OCI-LY3 (cell line): Measurements from ENCODE around the gene TMEM39B.
"Not testable (repeated sequence)": the region's sequence is repeated elsewhere in the genome, so short reads cannot be mapped to it uniquely, and the experiment has no call there.

ENCODE experiments used
- H2AFZ ChIP-seq: fragments of 200-600, 300-600 bp; shearing (Covaris generic); 2 replicates; pipeline ENCODE4 v1.6.0; 2014; ENCODE audit warnings: antibody characterized with exemption, low read depth, low read length
- H3K27ac ChIP-seq: fragments of 200-600, 300-600 bp; sonication (generic); 2 replicates; pipeline ENCODE4 v1.5.1; 2014; ENCODE audit warnings: mild to moderate bottlenecking, low read length, moderate library complexity, mixed read lengths
- H3K27me3 ChIP-seq: fragments of 200-600, 300-600 bp; sonication (generic); 2 replicates; pipeline ENCODE4 v1.6.1; 2014; ENCODE audit warnings: low read depth, low read length, mixed read lengths
- H3K36me3 ChIP-seq: fragments of 200-600, 300-600 bp; sonication (generic); replicated peaks from 2 replicates; pipeline ENCODE3; 2014; ENCODE audit warnings: low read depth, low read length, mixed read lengths
- H3K4me1 ChIP-seq: fragments of 300-600, 200-600 bp; sonication (generic); 2 replicates; pipeline ENCODE4 v1.6.1; 2014; ENCODE audit warnings: low read length, mixed read lengths
- H3K4me2 ChIP-seq: fragments of 200-600, 300-600 bp; sonication (generic); 2 replicates; pipeline ENCODE4 v1.6.1; 2014; ENCODE audit warnings: low read length, mixed read lengths
- H3K4me3 ChIP-seq: fragments of 300-600, 200-600 bp; sonication (generic); 2 replicates; pipeline ENCODE4 v1.5.1; 2014; ENCODE audit warnings: antibody characterized with exemption, mild to moderate bottlenecking, low read length, moderate library complexity
- H3K79me2 ChIP-seq: fragments of 300-600, 200-600 bp; shearing (Covaris generic); 2 replicates; pipeline ENCODE4 v1.6.1; 2014; ENCODE audit warnings: mild to moderate bottlenecking, low read length, mixed read lengths
- H3K9ac ChIP-seq: fragments of 300-600, 200-600 bp; shearing (Covaris generic); 2 replicates; pipeline ENCODE4 v1.6.0; 2014; ENCODE audit warnings: mild to moderate bottlenecking, low read length, moderate library complexity
- H3K9me3 ChIP-seq: fragments of 200-600, 300-600 bp; shearing (Covaris generic); 2 replicates; pipeline ENCODE4 v1.6.1; 2014; ENCODE audit warnings: low read length, mixed read lengths; ENCODE audit not compliant: insufficient read depth
- H4K20me1 ChIP-seq: fragments of 200-600, 300-600 bp; sonication (generic); 2 replicates; pipeline ENCODE4 v1.6.1; 2016; ENCODE audit warnings: low read length, mixed read lengths; ENCODE audit not compliant: insufficient read depth
- EZH2phosphoT487 ChIP-seq: fragments of 200-600 bp; shearing (Covaris generic); IDR thresholded peaks from 2 replicates; pipeline ENCODE4 v1.6.1; 2018; ENCODE audit warnings: antibody characterized with exemption, mixed run types, low read depth
- TF ChIP-seq, protein P1 (sequence below): fragments of 200-600, 300-600 bp; sonication (generic); IDR thresholded peaks from 2 replicates; pipeline ENCODE4 v1.5.1; 2014; ENCODE audit warnings: antibody characterized with exemption, low read length, low read depth

The TMEM39B gene

DNA sequence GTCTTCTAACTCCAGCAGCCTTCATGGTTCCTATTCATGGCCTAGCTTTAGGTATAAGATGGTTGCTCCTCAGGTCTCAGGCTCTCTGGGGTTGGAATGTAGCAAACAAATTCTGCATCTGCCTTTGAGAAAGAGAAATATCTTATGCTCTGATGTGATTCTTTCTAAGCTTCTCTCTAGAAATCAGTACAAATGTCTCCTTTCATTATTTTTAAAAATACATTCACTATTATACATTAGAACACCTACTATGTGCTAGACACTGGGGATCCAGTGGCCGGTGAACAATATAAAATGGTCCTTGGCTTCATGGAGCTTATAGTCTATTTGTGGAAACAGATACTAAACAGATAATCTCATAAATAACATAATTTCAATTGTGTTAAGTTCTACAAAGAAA lies 16.1 kb upstream of the TMEM39B start:
- Histone ChIP-seq H4K20me1 (no peaks in the 10 kb centered on the region), H3K4me3 (no peak overlapping the region), H3K36me3 (peaks cover 43% of the 10 kb centered on the region), H3K9ac (no peak overlapping the region), H3K79me2 (no peaks in the 10 kb centered on the region), H3K4me1 (no peaks in the 10 kb centered on the region), H3K4me2 (no peak overlapping the region), H3K27me3 (no peaks in the 10 kb centered on the region), H3K27ac (no peak overlapping the region), H2AFZ (no peak overlapping the region), H3K9me3 (no peaks in the 10 kb centered on the region)
- TF ChIP-seq, protein P1, sequence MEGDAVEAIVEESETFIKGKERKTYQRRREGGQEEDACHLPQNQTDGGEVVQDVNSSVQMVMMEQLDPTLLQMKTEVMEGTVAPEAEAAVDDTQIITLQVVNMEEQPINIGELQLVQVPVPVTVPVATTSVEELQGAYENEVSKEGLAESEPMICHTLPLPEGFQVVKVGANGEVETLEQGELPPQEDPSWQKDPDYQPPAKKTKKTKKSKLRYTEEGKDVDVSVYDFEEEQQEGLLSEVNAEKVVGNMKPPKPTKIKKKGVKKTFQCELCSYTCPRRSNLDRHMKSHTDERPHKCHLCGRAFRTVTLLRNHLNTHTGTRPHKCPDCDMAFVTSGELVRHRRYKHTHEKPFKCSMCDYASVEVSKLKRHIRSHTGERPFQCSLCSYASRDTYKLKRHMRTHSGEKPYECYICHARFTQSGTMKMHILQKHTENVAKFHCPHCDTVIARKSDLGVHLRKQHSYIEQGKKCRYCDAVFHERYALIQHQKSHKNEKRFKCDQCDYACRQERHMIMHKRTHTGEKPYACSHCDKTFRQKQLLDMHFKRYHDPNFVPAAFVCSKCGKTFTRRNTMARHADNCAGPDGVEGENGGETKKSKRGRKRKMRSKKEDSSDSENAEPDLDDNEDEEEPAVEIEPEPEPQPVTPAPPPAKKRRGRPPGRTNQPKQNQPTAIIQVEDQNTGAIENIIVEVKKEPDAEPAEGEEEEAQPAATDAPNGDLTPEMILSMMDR, result no peak
- no peak for TF ChIP-seq EZH2phosphoT487

DNA sequence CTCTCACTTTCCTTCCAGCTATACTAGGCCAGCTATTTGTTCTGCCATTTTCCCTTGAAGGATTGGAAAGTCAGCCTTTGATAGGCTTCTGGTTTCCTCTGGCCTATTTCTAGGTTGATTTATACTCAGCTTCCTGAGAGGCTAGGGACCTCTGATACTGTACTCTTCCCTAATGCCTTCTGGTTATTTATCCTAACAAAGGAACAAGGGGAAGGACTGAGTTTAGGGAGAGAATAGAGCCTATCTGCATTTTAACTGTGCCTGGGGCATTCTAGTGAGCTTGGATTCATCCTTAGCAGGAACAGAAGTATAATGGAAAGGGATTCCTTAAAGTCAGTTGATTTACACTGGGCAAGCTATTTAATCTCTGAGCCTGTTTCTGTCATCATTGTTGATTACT lies 11.8 kb upstream of the TMEM39B start:
- no peaks in the 10 kb centered on the region for H3K4me1 ChIP-seq
- H4K20me1 ChIP-seq, result no peaks in the 10 kb centered on the region
- H3K36me3 ChIP-seq, result peaks cover 25% of the 10 kb centered on the region
- no peak overlapping the region for H3K9ac ChIP-seq
- TF ChIP-seq, protein P1, result no peak
- TF ChIP-seq EZH2phosphoT487, result no peak
- H3K4me2 ChIP-seq, result no peak overlapping the region
- H3K79me2 ChIP-seq, result no peaks in the 10 kb centered on the region
- H2AFZ ChIP-seq, result no peak overlapping the region
- H3K4me3 ChIP-seq, result no peak overlapping the region
- no peaks in the 10 kb centered on the region for H3K9me3 ChIP-seq
- no peaks in the 10 kb centered on the region for H3K27me3 ChIP-seq
- no peak overlapping the region for H3K27ac ChIP-seq

DNA sequence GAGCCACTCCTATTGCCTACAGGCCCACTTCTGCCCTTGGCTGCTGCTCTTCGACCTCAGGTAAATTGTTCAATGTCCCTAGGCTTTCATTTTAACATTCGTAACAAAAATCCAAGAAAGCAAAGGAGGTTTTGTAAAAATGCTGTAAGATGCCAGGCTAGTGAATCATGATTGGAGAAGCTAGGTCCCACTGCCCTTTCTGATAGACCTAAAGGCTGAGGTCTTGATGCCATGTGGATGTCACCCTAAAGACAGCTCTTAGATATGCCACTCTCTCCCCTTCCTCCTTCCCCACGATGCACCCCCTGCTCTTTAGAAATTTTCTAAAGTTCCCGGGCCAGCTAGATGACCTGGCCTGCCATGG lies 9.9 kb upstream of the TMEM39B start:
- no peaks in the 10 kb centered on the region for H3K79me2 ChIP-seq
- H4K20me1 ChIP-seq, result no peaks in the 10 kb centered on the region
- no peak overlapping the region for H3K4me2 ChIP-seq
- no peak overlapping the region for H3K9ac ChIP-seq
- H3K9me3 ChIP-seq, result no peaks in the 10 kb centered on the region
- no peak overlapping the region for H3K27ac ChIP-seq
- no peak overlapping the region for H2AFZ ChIP-seq
- no peaks in the 10 kb centered on the region for H3K27me3 ChIP-seq
- TF ChIP-seq, protein P1, result no peak
- TF ChIP-seq EZH2phosphoT487, result no peak
- H3K36me3 ChIP-seq, result peaks cover 18% of the 10 kb centered on the region
- H3K4me3 ChIP-seq, result no peak overlapping the region
- peaks cover 9% of the 10 kb centered on the region for H3K4me1 ChIP-seq

DNA sequence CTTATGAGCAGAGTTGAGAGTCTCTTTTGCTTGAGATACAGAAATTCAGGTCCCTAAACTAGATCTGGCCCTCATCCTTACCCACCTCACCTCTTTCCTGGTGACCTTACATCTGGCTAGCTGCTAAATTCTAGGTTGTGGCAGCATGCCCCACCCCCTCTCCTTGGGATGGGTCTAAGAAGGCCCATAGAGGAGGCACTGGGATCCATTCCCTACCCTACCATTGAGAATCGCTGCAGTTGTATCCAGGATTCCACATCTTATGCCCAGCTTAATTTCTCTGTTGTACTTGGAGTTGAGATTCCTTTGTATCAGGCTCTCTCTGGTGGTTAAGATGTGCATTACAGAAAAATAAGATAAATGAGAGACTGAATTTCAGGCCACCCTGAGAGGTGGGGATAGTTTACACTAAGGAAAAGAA lies 9.5 kb upstream of the TMEM39B start:
- no peak overlapping the region for H2AFZ ChIP-seq
- H3K4me2 ChIP-seq, result no peak overlapping the region
- no peak overlapping the region for H3K27ac ChIP-seq
- H3K36me3 ChIP-seq, result peaks cover 18% of the 10 kb centered on the region
- H4K20me1 ChIP-seq, result no peaks in the 10 kb centered on the region
- no peaks in the 10 kb centered on the region for H3K9me3 ChIP-seq
- H3K4me3 ChIP-seq, result no peak overlapping the region
- H3K9ac ChIP-seq, result no peak overlapping the region
- no peak for TF ChIP-seq EZH2phosphoT487
- TF ChIP-seq, protein P1, result peak; percentile 42
- H3K27me3 ChIP-seq, result no peaks in the 10 kb centered on the region
- H3K4me1 ChIP-seq, result peaks cover 9% of the 10 kb centered on the region
- H3K79me2 ChIP-seq, result no peaks in the 10 kb centered on the region

DNA sequence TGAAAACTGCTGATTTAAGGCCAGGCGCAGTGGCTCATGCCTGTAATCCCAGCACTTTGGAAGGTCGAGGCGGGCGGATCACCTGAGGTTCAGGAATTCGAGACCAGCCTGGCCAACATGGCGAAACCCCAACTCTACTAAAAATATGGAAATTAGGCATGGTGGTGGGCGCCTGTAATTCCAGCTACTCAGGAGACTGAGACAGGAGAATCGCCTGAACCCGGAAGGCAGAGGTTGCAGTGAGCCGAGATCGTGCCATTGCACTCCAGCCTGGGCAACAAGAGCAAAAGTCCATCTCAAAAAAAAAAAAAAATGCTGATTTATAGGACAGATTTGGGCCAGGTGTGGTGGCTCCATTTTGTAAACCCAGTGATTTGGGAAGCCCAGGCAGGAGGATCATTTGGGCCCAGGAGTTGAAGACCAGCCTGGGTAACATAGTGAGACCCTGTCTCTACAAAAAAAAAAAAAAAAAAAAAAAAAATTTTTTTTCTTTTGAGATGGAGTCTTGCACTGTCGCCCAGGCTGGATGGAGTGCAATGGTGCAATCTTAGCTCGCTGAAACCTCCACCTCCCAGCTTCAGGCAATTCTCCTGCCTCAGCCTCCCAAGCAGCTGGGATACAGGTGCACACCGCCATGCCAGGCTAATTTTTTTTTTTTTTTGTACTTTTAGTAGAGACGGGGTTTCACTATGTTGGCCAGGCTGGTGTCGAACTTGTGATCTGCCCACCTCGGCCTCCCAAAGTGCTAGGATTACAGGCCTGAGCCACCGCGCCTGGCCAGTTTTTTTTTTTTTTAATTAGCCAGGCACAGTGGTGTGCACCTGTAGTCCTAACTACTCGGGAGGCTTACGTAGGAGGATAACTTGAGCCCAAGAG lies 6.9 kb upstream of the TMEM39B start:
- H3K36me3 ChIP-seq, H3K27me3 ChIP-seq, H3K4me3 ChIP-seq, H3K9ac ChIP-seq, H3K4me1 ChIP-seq, H2AFZ ChIP-seq, H3K9me3 ChIP-seq, H4K20me1 ChIP-seq, H3K79me2 ChIP-seq: not testable (repeated sequence)
- peak overlapping the region; percentile 62 for H3K4me2 ChIP-seq
- peak overlapping the region; percentile 19; the same call in 1 of the 2 replicates for H3K27ac ChIP-seq
